DMS153 (cell line): ENCODE results near the gene MSRB3.
"Not testable (repeated sequence)": the region's sequence is repeated elsewhere in the genome, so short reads cannot be mapped to it uniquely, and the experiment has no call there.

Experiments
- DNase-seq: peaks from one replicate; lab custom pipeline; 2025; lab: John Stamatoyannopoulos, UW

Gene MSRB3

GRCh38 chr12:65278576-65279368 is at the start of gene MSRB3:
Gene MSRB3, plus strand, starts transcription at chr12:65278683. Its CDS starts 29,897 bp downstream, at chr12:65308580.
- no peak for DNase-seq

GRCh38 chr12:65229441-65229840 is 49.0 kb upstream of the MSRB3 start:
- DNase-seq: no peak

DNA sequence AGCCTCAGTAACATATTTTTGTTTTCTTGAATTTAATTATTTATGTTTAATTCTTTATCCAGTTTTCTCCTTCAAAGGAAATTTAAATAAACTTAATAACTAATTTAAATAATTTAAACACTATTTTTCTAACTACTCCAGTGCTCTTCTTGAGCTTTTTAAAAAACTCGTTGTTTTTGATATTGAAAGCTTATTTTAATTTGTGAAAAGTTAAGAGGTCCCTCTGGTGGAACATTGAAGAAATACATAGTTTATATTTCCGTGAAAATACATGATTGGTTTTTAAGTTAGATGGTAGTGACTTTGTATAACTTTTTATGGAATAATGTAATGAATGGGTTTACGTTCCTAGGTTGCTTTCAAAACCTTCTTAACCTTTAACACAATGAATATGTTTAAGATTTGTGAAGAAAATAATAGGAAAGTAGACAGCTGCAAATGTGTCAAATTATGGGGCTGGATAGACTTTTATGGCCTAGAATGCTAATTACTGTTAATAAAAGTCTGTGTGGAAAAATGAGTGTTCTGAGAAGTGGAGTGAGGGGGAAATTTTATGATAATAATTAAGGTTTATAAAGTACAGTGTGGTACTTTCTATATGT is 45.9 kb upstream of the MSRB3 start:
- DNase-seq: no peak

- no peak for DNase-seq
Measured at GRCh38 chr12:65237153-65237552, 41.3 kb upstream of the MSRB3 start.

- no peak for DNase-seq
Measured at GRCh38 chr12:65238609-65239008, 39.9 kb upstream of the MSRB3 start.

DNA sequence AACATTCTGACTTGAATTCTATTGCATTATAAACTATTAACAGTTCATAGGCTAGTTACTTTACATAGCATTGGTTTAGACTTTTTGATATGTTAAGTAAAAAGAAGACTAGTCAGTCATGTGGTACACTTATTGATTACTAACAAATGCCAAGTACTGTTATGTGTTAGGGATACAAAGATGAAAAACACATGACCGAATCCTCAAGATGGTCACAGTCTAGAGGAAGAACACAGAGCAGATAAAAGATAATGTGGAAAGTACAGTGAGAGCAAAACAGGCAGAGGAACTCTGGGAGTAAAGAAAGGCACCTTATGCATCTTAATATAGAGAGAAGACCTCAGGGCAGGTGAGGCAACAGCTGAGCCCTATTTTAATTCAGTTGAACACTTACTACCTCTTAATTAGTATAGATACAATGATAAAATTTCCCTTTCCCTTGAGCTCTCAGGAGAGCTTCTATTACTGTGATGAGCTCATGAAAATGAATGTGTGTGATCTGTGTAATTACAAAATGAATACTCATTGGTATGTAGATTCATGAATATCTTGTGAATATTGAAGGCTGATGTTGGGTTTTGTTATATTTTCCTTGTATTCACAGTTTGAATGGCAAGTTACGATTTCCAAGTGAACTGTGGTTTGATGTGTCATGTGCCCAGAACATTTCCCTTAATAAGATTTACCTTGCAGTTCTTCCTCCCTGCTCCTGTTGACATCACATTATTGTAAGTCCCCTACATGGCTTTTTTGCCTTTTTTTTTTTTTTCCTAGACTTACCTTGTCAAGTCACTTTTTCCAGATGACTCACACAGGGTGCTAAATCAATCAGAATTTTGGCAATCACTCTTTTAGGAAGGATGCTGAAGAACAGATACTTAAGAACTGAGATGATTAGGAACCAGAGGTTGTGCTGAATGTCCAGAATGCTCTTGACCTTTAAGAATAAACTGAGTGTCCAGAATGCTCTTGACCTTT is 29.5 kb upstream of the MSRB3 start:
- DNase-seq: no peak

DNA sequence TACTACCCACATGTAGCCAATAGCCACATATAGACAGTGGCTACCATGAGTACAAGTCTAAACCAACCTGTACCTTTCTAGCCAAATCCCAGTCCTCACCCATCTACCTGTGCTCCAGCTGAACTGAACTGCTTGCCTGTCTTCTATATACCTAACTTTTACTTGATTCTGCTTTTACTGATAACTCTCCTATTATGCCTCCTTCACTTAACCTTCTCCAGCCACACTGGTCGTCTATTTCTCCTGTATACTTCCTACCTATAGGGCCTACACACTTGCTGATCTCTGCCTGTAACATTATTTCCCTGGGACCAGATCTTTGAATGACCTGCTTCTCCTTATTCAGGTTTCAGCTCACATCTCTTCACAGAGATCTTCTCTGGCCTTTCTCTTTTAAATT is 26.0 kb upstream of the MSRB3 start:
- no peak for DNase-seq

- no peak for DNase-seq
Measured at GRCh38 chr12:65257986-65258385, 20.5 kb upstream of the MSRB3 start.

- DNase-seq: no peak
Measured at GRCh38 chr12:65259501-65259900, 19.0 kb upstream of the MSRB3 start.

- DNase-seq: no peak
Measured at GRCh38 chr12:65263777-65264176, 14.7 kb upstream of the MSRB3 start.

DNA sequence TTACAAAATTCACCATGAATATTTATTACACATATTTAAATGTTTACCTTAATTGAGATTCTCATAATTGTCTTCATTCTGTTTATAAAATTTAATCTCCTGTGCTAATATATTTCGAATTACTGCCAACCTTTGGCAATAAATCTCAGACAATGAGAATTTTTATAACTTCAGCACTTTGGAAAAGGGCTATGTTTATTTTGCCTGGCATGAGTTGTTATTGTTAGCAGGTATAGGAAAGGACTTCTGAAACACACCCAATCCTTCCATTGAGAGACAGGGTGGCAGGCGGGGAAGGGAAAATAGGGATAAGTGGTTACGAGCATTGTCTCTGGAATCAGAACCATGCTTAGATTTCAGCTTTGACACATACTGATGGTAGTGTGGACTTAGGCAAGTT is 12.1 kb upstream of the MSRB3 start:
- no peak for DNase-seq

DNA sequence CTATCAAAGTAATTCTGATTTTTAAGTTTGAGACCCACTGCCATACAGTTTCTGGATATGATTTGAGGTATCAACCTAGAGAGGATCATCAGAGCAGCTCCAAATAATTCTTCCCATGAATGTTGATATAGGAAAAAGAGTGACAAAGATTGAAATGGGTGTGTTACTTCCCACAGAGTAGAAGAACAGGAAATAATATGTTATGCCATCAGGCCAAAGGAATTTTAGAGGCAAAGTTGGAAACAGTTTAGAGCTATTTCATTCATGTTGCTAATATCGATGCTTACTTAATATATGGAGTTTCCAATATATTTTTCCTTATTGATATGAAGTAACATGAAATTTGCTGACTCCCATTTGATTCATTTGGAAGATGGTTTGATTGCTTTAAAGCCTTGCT is 8.9 kb upstream of the MSRB3 start:
- DNase-seq: no peak

DNA sequence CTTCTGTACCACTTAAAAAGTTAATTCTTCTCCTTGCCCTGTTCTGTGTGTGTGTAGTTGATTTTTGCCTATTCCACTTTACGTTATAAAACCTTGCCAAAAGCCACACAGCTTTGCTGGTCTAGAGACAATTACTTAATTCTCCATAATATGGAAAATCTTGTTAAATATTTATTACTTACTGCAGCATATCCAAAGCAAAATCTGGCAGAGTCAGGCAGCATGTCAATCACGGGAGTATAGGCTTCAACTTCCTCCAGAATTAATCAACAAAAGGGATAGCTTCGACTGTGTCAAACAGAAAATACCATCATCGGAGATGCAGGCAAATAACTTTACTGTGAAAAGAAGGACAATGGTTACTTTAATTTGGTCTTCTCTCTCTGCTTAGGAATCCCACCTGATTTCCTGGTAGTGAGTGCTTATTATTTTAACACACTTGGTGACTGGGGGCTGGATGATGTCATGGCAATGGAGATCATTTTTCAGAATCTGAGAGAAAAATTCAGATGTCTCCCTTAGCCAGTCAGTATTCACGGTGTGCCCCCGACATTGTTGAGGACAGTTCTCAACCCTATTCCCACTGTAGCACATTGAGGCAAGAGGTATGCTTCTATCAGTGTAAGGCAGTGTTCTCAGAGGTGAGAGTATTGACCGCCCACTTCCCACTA is 3.7 kb upstream of the MSRB3 start:
- no peak for DNase-seq

- no peak for DNase-seq
Measured at GRCh38 chr12:65275627-65276026, 2.9 kb upstream of the MSRB3 start.

GRCh38 chr12:65276916-65277530 is 1.5 kb upstream of the MSRB3 start:
- no peak for DNase-seq

DNA sequence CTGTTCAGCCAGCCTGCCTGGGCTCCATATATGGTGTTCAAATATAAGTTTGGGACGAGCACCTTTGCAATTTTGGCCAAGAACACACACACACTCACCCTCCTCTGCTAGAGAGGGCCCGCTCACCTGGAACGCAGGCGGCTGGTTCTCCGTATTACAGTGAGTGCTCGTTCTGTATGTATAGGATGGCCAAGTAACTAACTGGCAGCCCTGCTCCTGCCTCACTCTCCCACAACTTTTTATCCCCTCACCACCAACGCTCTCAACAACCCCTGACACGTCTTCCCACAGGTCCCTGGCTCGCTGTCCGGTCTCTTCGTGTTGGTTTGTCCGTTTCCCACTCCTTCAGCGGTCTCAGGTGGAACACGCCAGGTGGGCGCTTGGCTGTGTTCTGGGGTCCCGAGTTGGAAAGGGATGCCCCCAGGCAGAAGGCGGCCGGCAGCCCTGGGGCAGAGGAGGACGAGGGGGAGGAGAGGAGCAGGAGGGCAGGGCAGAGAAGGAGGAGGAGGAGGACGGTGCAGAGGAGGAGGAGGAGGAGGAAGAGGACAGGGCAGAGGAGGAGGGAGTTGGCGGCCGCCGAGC is 398 bp upstream of the MSRB3 start:
- no peak for DNase-seq

DNA sequence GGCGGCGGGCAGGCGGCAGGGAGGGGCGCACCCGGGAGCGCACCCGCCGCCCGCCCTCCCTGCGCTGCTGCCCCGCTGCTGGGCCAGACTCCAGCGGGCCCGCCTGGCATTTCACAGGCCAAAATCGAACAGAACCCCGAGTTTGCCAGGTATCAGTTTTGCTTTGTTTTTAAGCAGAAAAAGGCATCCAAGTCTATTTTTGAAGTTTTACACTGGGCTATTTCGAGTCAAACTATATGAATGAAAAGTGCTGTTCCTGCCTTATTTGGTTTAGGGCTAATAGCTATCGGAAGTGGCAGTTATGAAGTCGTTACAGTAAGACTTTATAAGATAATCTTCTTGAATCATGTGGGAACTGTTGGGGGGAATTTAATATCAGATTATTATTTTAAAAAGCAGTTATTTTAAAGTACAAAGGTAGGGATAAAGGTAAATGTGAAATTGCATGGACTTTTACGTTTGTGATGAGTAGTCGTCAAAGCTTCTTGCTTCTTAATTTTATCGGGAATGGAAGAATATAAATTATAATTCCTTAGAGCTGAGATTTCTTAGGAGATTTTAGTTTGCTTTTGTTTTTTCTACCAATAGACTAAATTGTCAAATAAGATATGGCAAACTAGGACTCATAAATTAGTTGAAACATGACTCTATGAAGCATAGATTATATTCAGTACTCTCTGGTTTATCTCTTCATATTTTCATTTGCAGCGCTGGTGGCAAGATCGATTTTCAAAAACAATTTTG is 1.1 kb downstream of the MSRB3 start:
- DNase-seq: no peak

DNA sequence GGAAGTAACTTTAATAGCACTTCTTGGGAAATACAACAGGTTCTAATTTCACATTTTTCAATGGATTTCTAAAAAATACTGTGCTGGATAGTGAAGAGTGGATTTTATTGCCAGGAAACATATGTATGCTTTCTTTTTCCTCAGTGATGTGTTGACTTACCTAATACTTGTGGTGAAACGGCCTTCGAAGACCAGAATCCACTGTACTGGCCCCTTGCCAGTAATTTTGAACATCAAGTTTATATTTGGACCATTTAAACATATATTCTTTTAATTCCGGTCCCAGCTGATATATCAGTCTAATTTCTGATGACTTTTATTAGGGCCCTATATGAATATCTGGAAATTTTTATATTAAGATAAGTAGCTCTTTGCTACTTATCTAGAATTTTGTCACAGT is 1.8 kb downstream of the MSRB3 start:
- no peak for DNase-seq

- DNase-seq: no peak
Measured at GRCh38 chr12:65282840-65283239, 4.4 kb downstream of the MSRB3 start.

- not testable (repeated sequence) for DNase-seq
Measured at GRCh38 chr12:65285532-65285931, 7.0 kb downstream of the MSRB3 start.
